HEK293T (cell line): ENCODE data around the gene MORC4.

Source experiments
- FOXM1 ChIP-seq: fragments of 450-650 bp; IDR thresholded peaks from 2 replicates; pipeline ENCODE4 v1.6.1; 2017; ENCODE audit warnings: mild to moderate bottlenecking, borderline replicate concordance
- SUZ12 ChIP-seq: fragments of 450-650 bp; IDR thresholded peaks from 2 replicates; pipeline ENCODE4 v1.6.1; 2016; ENCODE audit warnings: mild to moderate bottlenecking

DNA sequence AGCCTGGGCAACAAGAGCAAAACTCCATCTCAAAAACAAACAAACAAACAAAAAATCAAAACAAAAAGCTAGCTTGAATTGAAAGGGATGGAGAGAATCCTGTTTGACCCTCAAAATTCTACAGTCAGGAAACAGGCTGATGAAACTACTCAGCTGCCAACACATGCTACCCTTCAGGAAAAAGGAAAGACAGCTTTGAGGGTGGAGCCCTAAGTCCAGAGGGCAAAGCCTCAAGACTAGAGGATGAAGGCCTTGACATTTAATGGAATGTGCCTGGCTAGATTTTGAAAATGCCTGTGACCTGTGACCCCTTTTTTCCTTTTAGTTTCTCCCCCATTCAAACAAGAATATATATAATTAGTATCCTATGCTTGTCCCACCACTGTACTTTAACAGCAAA lies 27.1 kb downstream of the MORC4 start:
- no peak for TF ChIP-seq SUZ12
- no peak for TF ChIP-seq FOXM1
